IMR-90 (cell line): ENCODE measurements around the gene PAMR1. TPM values are rescaled to one million over a fixed set of nuclear protein-coding genes. Genes with fewer than 3 reads are reported as not detected.

Experiments used
- ATAC-seq: fragments of 200-7000 bp; cut with Tn5 transposase; 2 replicates; pipeline ENCODE4 v1.9.1; 2020; ENCODE audit warnings: low read depth, mild to moderate bottlenecking, moderate library complexity
- BruUV-seq: library from RNA; stranded (reverse); fragments of 400-500 nt; replicated peaks from 2 replicates; lab custom pipeline; 2021; lab: Mats Ljungman, UMichigan
- CTCF ChIA-PET: fragments of 300-600 bp; formaldehyde crosslinking; extraction: SDS; loops from one replicate; lab custom pipeline; 2021; ENCODE audit warnings: antibody characterized with exemption; lab: Yijun Ruan, JAX
- POLR2A ChIA-PET: fragments of 300-600 bp; sonication (Branson Sonifier 250); formaldehyde crosslinking; loops from one replicate; lab custom pipeline; 2022; ENCODE audit warnings: antibody characterized with exemption; ENCODE audit not compliant: unreplicated experiment; lab: Charles Lee
- DNase-seq: peaks from one replicate; pipeline ENCODE4 v3.0.0; 2013
- H2AFZ ChIP-seq: replicated peaks from 2 replicates; pipeline ENCODE3; 2013; ENCODE audit warnings: low read length, mild to moderate bottlenecking; ENCODE audit not compliant: poor library complexity
- H2AK5ac ChIP-seq: 2 replicates; pipeline ENCODE4 v1.6.1; 2013; ENCODE audit warnings: low read depth, low read length, inconsistent platforms
- H2AK9ac ChIP-seq: replicated peaks from 2 replicates; pipeline ENCODE3; 2013; ENCODE audit warnings: mild to moderate bottlenecking, low read depth, low read length, moderate library complexity; ENCODE audit not compliant: poor library complexity
- H2BK120ac ChIP-seq: 2 replicates; pipeline ENCODE4 v1.6.1; 2013; ENCODE audit warnings: low read depth, low read length, inconsistent platforms
- H2BK15ac ChIP-seq: 3 replicates; pipeline ENCODE4 v1.6.1; 2013; ENCODE audit warnings: low read depth, low read length, inconsistent platforms
- H2BK20ac ChIP-seq: 2 replicates; pipeline ENCODE4 v1.6.1; 2013; ENCODE audit warnings: low read depth, mild to moderate bottlenecking, inconsistent platforms, low read length, moderate library complexity
- H2BK5ac ChIP-seq: 2 replicates; pipeline ENCODE4 v1.6.1; 2013; ENCODE audit warnings: mild to moderate bottlenecking, low read depth, low read length, inconsistent platforms; ENCODE audit not compliant: poor library complexity, severe bottlenecking
- H3K14ac ChIP-seq: replicated peaks from 2 replicates; pipeline ENCODE4 v1.6.1; 2013; ENCODE audit warnings: low read depth, low read length, inconsistent platforms
- H3K18ac ChIP-seq: 2 replicates; pipeline ENCODE4 v1.6.1; 2013; ENCODE audit warnings: low read depth, low read length, control low read depth
- H3K23ac ChIP-seq: 2 replicates; pipeline ENCODE4 v1.6.1; 2013; ENCODE audit warnings: low read depth, low read length, inconsistent platforms
- H3K27ac ChIP-seq: 2 replicates; pipeline ENCODE4 v1.5.1; 2013; ENCODE audit warnings: mild to moderate bottlenecking, control low read depth, low read length; ENCODE audit not compliant: insufficient read depth
- H3K27me3 ChIP-seq: 2 replicates; pipeline ENCODE4 v1.6.1; 2013; ENCODE audit warnings: low read length; ENCODE audit not compliant: control insufficient read depth, insufficient read depth
- H3K36me3 ChIP-seq: 2 replicates; pipeline ENCODE4 v1.6.1; 2013; ENCODE audit warnings: low read length, mixed read lengths; ENCODE audit not compliant: control insufficient read depth, insufficient read depth
- H3K4ac ChIP-seq: 2 replicates; pipeline ENCODE4 v1.6.1; 2013; ENCODE audit warnings: low read depth, low read length, inconsistent platforms
- H3K4me1 ChIP-seq: 2 replicates; pipeline ENCODE4 v1.6.1; 2013; ENCODE audit warnings: low read length, mixed read lengths; ENCODE audit not compliant: control insufficient read depth, insufficient read depth
- H3K4me2 ChIP-seq: 2 replicates; pipeline ENCODE4 v1.6.1; 2013; ENCODE audit warnings: low read depth, mild to moderate bottlenecking, control low read depth, low read length, moderate library complexity
- H3K4me3 ChIP-seq: 2 replicates; pipeline ENCODE4 v1.5.1; 2013; ENCODE audit warnings: low read depth, mild to moderate bottlenecking, control low read depth, low read length, moderate library complexity; ENCODE audit not compliant: insufficient read depth
- H3K56ac ChIP-seq: 2 replicates; pipeline ENCODE4 v1.6.1; 2013; ENCODE audit warnings: low read length, inconsistent platforms; ENCODE audit not compliant: insufficient read depth; ENCODE audit errors: extremely low read depth
- H3K79me1 ChIP-seq, 2 experiments: 2 replicates each; pipeline ENCODE4 v1.6.1; 2013; ENCODE audit warnings: low read length in 2 of 2, inconsistent platforms in 1 of 2, low read depth in 1 of 2
- H3K9ac ChIP-seq: 2 replicates; pipeline ENCODE4 v1.6.1; 2013; ENCODE audit warnings: low read depth, low read length, control low read depth
- H3K9me1 ChIP-seq: 2 replicates; pipeline ENCODE4 v1.6.1; 2013; ENCODE audit warnings: low read length, inconsistent platforms; ENCODE audit not compliant: insufficient read depth
- H3K9me3 ChIP-seq: 2 replicates; pipeline ENCODE4 v1.6.1; 2013; ENCODE audit warnings: low read length; ENCODE audit not compliant: control insufficient read depth, insufficient read depth
- H4K20me1 ChIP-seq: 2 replicates; pipeline ENCODE4 v1.6.1; 2013; ENCODE audit warnings: low read length, inconsistent platforms; ENCODE audit not compliant: insufficient read depth
- H4K5ac ChIP-seq: 2 replicates; pipeline ENCODE4 v1.6.1; 2013; ENCODE audit warnings: mild to moderate bottlenecking, low read depth, low read length, control low read depth
- H4K8ac ChIP-seq, 2 experiments: 2 replicates each; pipeline ENCODE4 v1.6.1; 2013; ENCODE audit warnings: low read depth in 2 of 2, low read length in 2 of 2, control low read depth in 1 of 2, inconsistent platforms in 1 of 2
- H4K91ac ChIP-seq: 2 replicates; pipeline ENCODE4 v1.6.1; 2013; ENCODE audit warnings: low read depth, low read length, inconsistent platforms; ENCODE audit not compliant: insufficient read depth
- BHLHE40 ChIP-seq: fragments of 150-350 bp; IDR thresholded peaks from 2 replicates; pipeline ENCODE4 v1.6.1; 2016; ENCODE audit warnings: mild to moderate bottlenecking, low read depth, low read length
- CHD1 ChIP-seq: IDR thresholded peaks from 2 replicates; pipeline ENCODE4 v1.6.1; 2012; ENCODE audit warnings: low read depth, low read length, improper control_type of control experiment
- ELK1 ChIP-seq: fragments of 150-350 bp; IDR thresholded peaks from 2 replicates; pipeline ENCODE4 v1.6.1; 2016; ENCODE audit warnings: low read depth, mild to moderate bottlenecking, low read length, moderate library complexity, borderline replicate concordance
- FOS ChIP-seq: fragments of 150-350 bp; IDR thresholded peaks from 2 replicates; pipeline ENCODE4 v1.6.1; 2016; ENCODE audit warnings: low read depth, low read length
- MAFK ChIP-seq: IDR thresholded peaks from 2 replicates; pipeline ENCODE4 v1.6.1; 2012; ENCODE audit warnings: low read depth, low read length, improper control_type of control experiment
- MAZ ChIP-seq: IDR thresholded peaks from 2 replicates; pipeline ENCODE4 v1.6.1; 2012; ENCODE audit warnings: low read depth, mild to moderate bottlenecking, low read length, improper control_type of control experiment, moderate library complexity, borderline replicate concordance
- MXI1 ChIP-seq: IDR thresholded peaks from 2 replicates; pipeline ENCODE4 v1.6.1; 2012; ENCODE audit warnings: low read depth, mild to moderate bottlenecking, low read length, moderate library complexity, borderline replicate concordance
- NFE2L2 ChIP-seq: fragments of 150-350 bp; IDR thresholded peaks from 2 replicates; pipeline ENCODE4 v1.6.1; 2016; ENCODE audit warnings: low read depth, mild to moderate bottlenecking, low read length
- RAD21 ChIP-seq: IDR thresholded peaks from 2 replicates; pipeline ENCODE4 v1.6.1; 2012; ENCODE audit warnings: low read length, improper control_type of control experiment
- RCOR1 ChIP-seq: IDR thresholded peaks from 2 replicates; pipeline ENCODE4 v1.6.1; 2012; ENCODE audit warnings: mild to moderate bottlenecking, low read length, improper control_type of control experiment; ENCODE audit not compliant: insufficient replicate concordance
- RFX5 ChIP-seq: IDR thresholded peaks from 2 replicates; pipeline ENCODE4 v1.8.0; 2012; ENCODE audit warnings: low read depth, mild to moderate bottlenecking, low read length, moderate library complexity
- SMC3 ChIP-seq: fragments of 150-350 bp; IDR thresholded peaks from 2 replicates; pipeline ENCODE4 v1.6.1; 2016; ENCODE audit warnings: low read depth, mild to moderate bottlenecking, antibody characterized with exemption, low read length, moderate library complexity
- WGBS, 2 experiments: methylation state at CpG; one replicate each; pipeline versions ENCODE4 v1.1.5 to v1.1.7; 2013; ENCODE audit warnings: missing lambda C conversion rate in 2 of 2; ENCODE audit not compliant: insufficient read length in 1 of 2; ENCODE audit errors: extremely low coverage in 2 of 2; 5-methylcytosine and 5-hydroxymethylcytosine counted together
- dilution Hi-C: fragments of 300-500 bp; cut with HindIII; formaldehyde crosslinking; loops from one replicate; pipeline ENCODE4 v1.14.3; 2018; ENCODE audit warnings: low sequenced_read_pairs; ENCODE audit not compliant: unreplicated experiment
- in situ Hi-C: fragments of 300-500 bp; cut with MboI; formaldehyde crosslinking; loops from 3 replicates; pipeline ENCODE4 v1.14.3; 2019; ENCODE audit warnings: low sequenced_read_pairs, inconsistent platforms, mixed read lengths
- intact Hi-C: fragments of 100-400 bp; cut with micrococcal nuclease; formaldehyde crosslinking; loops from 2 replicates; pipeline ENCODE4 v1.10.0; 2022
- polyA plus RNA-seq, 3 experiments: library from polyadenylated mRNA; depleted of rRNA; stranded (reverse); fragments of >200 nt; gene quantifications; 2 replicates each; pipeline ENCODE4 v1.2.3, GENCODE V29; 2012; ENCODE audit warnings: low replicate concordance in 1 of 3
- total RNA-seq: library from RNA; depleted of rRNA; stranded (reverse); fragments of >200 nt; gene quantifications from 2 replicates; pipeline ENCODE4 v1.2.3, GENCODE V29; 2012
- TF ChIP-seq, protein P1 (sequence below): fragments of 150-350 bp; IDR thresholded peaks from 2 replicates; pipeline ENCODE4 v1.6.1; 2017; ENCODE audit warnings: mild to moderate bottlenecking, antibody characterized with exemption, low read length, low read depth
- TF ChIP-seq, protein P2 (sequence below): conservative IDR thresholded peaks from 2 replicates; pipeline ENCODE4 v1.5.1; 2012; ENCODE audit warnings: mild to moderate bottlenecking, low read depth, low read length, improper control_type of control experiment

The PAMR1 gene
- total and polyA plus RNA-seq, 2 of the 4 experiments (the other 2 are of a cell fraction): 70.7 to 80.7 TPM

- in situ Hi-C loops (no loop called here), dilution Hi-C loops (no loop called here), intact Hi-C loops (no loop called here)
- H3K23ac ChIP-seq: peak overlapping the region; percentile 6
- peak overlapping the region; percentile 96 for H3K4ac ChIP-seq
- no TSS peak for BruUV-seq
- H2AFZ ChIP-seq: peak overlapping the region; percentile 75
- POLR2A ChIA-PET: interaction anchor here (1.0 kb wide), 2 partner anchors 10 to 16 kb away, joined by 3 to 4 read pairs; no protein-coding TSS in a partner anchor
- peaks cover 0 to 6% of the 10 kb centered on the region in 2 experiments; a peak in 1 of 4 replicates for H3K79me1 ChIP-seq
- peaks cover 37% of the 10 kb centered on the region for H3K4me1 ChIP-seq
- H3K4me2 ChIP-seq: peak overlapping the region; percentile 37
- no peaks in the 10 kb centered on the region for H4K20me1 ChIP-seq
- DNase-seq (peak; percentile 86), ATAC-seq (peak; percentile 76)
- H4K91ac ChIP-seq: peak overlapping the region; percentile 75
- H2BK120ac ChIP-seq: peak overlapping the region; percentile 97
- no peaks in the 10 kb centered on the region for H3K9me3 ChIP-seq
- H3K9me1 ChIP-seq: peaks cover 17% of the 10 kb centered on the region
- H3K14ac ChIP-seq: peak overlapping the region; percentile 77; the same call in 1 of the 2 replicates
- peak overlapping the region; percentile 33; the same call in 1 of the 2 replicates for H3K56ac ChIP-seq
- CTCF ChIA-PET: interaction anchor here (0.7 to 1.4 kb wide), 2 partner anchors 24 to 55 kb away, joined by 3 to 5 read pairs; no protein-coding TSS in a partner anchor
- peak overlapping the region; percentile 88; the same call in 1 of the 2 replicates for H2AK5ac ChIP-seq
- 30% methylated on average over 2 of the region's 7 CpGs; no CpG with 5 or more reads in 1 of the 2 experiments for WGBS, 2 experiments
- peak overlapping the region; percentile 98 for H2BK5ac ChIP-seq
- peak overlapping the region; percentile 72 for H4K5ac ChIP-seq
- H2BK15ac ChIP-seq: peak overlapping the region; percentile 98
- H2AK9ac ChIP-seq: peak overlapping the region; percentile 12
- H3K4me3 ChIP-seq: no peak overlapping the region
- peak overlapping the region; percentile 81 for H3K27ac ChIP-seq
- H4K8ac ChIP-seq: peak overlapping the region; percentile 59 to 93
- no peaks in the 10 kb centered on the region for H3K36me3 ChIP-seq
- H2BK20ac ChIP-seq: peak overlapping the region; percentile 98
- peak overlapping the region; percentile 20 for H3K9ac ChIP-seq
- peak overlapping the region; percentile 99 for H3K18ac ChIP-seq
- no peaks in the 10 kb centered on the region for H3K27me3 ChIP-seq
- TF ChIP-seq, protein P1, sequence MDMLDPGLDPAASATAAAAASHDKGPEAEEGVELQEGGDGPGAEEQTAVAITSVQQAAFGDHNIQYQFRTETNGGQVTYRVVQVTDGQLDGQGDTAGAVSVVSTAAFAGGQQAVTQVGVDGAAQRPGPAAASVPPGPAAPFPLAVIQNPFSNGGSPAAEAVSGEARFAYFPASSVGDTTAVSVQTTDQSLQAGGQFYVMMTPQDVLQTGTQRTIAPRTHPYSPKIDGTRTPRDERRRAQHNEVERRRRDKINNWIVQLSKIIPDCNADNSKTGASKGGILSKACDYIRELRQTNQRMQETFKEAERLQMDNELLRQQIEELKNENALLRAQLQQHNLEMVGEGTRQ: peak; percentile 91
- no peak for TF ChIP-seq RAD21
- no peak for TF ChIP-seq NFE2L2
- TF ChIP-seq, protein P2, sequence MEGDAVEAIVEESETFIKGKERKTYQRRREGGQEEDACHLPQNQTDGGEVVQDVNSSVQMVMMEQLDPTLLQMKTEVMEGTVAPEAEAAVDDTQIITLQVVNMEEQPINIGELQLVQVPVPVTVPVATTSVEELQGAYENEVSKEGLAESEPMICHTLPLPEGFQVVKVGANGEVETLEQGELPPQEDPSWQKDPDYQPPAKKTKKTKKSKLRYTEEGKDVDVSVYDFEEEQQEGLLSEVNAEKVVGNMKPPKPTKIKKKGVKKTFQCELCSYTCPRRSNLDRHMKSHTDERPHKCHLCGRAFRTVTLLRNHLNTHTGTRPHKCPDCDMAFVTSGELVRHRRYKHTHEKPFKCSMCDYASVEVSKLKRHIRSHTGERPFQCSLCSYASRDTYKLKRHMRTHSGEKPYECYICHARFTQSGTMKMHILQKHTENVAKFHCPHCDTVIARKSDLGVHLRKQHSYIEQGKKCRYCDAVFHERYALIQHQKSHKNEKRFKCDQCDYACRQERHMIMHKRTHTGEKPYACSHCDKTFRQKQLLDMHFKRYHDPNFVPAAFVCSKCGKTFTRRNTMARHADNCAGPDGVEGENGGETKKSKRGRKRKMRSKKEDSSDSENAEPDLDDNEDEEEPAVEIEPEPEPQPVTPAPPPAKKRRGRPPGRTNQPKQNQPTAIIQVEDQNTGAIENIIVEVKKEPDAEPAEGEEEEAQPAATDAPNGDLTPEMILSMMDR: no peak
- no peak for TF ChIP-seq SMC3
- peak; percentile 95 for TF ChIP-seq BHLHE40
- no peak for TF ChIP-seq MXI1
- TF ChIP-seq ELK1: no peak
- no peak for TF ChIP-seq CHD1
- no peak for TF ChIP-seq MAFK
- 0 out of 2 replicates have a peak, but pooled peaks have one; percentile 19 for TF ChIP-seq FOS
- TF ChIP-seq RFX5: peak; percentile 44; the same call in 1 of the 2 replicates
- peak; percentile 18 for TF ChIP-seq RCOR1
- TF ChIP-seq MAZ: no peak
Measured at GRCh38 chr11:35539781-35540281, 14.4 kb upstream of the PAMR1 start.
